HepG2 (cell line): ENCODE data around the gene QSOX2. TPM values are rescaled to one million over a fixed set of nuclear protein-coding genes. Genes with fewer than 3 reads are reported as not detected.

Source experiments
- ATAC-seq: fragments of 200-7000 bp; cut with Tn5 transposase; 3 replicates; pipeline ENCODE4 v1.9.1; 2020; ENCODE audit warnings: mild to moderate bottlenecking, moderate library complexity
- BruUV-seq: library from RNA; stranded (reverse); fragments of 400-500 nt; replicated peaks from 2 replicates; lab custom pipeline; 2021; lab: Mats Ljungman, UMichigan
- CTCF ChIA-PET: fragments of 300-600 bp; formaldehyde crosslinking; extraction: SDS; loops from one replicate; lab custom pipeline; 2021; ENCODE audit warnings: low total read pairs, inconsistent platforms, low intra/inter-chr PET ratio; lab: Yijun Ruan, JAX
- POLR2A ChIA-PET: fragments of 350-600 bp; sonication (Branson Sonifier 250); formaldehyde crosslinking; loops from one replicate; lab custom pipeline; 2020; ENCODE audit warnings: antibody characterized with exemption, inconsistent platforms; lab: Yijun Ruan, JAX
- DNase-seq: peaks from one replicate; pipeline ENCODE4 v3.0.0-alpha.2; 2015; ENCODE audit warnings: low spot score
- FAIRE-seq: peaks from 3 replicates; lab custom pipeline; 2011; peaks lifted over from hg19 to GRCh38; lab: Jason Lieb, UNC
- H2AFZ ChIP-seq: one replicate; pipeline ENCODE4 v1.6.1; 2011; ENCODE audit warnings: low read length, inconsistent platforms
- H3K27ac ChIP-seq: fragments of 300-600 bp; 3 replicates; pipeline ENCODE4 v1.8.0; 2011; ENCODE audit warnings: mixed run types, mild to moderate bottlenecking, mixed read lengths, low read length, inconsistent platforms; ENCODE audit not compliant: insufficient read depth; ENCODE audit errors: extremely low read length
- H3K27me3 ChIP-seq, 2 experiments: fragments of 200-600 bp in 1 of 2; 2 replicates in 1 of 2; 3 replicates in 1 of 2; pipeline versions ENCODE4 v1.6.0 to v1.8.0; 2011; ENCODE audit warnings: low read length in 2 of 2, mild to moderate bottlenecking in 2 of 2, moderate library complexity in 2 of 2, inconsistent platforms in 1 of 2; ENCODE audit not compliant: insufficient read depth in 2 of 2, control insufficient read depth in 1 of 2
- H3K36me3 ChIP-seq, 2 experiments: fragments of 200-600 bp in 1 of 2; replicated peaks in 1 of 2; 2 replicates in 1 of 2; 3 replicates in 1 of 2; pipeline versions ENCODE4 v1.5.1 to v1.8.0; 2011; ENCODE audit warnings: low read length in 2 of 2, inconsistent platforms in 1 of 2; ENCODE audit not compliant: insufficient read depth in 2 of 2, control insufficient read depth in 1 of 2
- H3K4me1 ChIP-seq: 2 replicates; pipeline ENCODE4 v1.5.1; 2012; ENCODE audit warnings: low read length, inconsistent platforms; ENCODE audit not compliant: insufficient read depth
- H3K4me2 ChIP-seq: 2 replicates; pipeline ENCODE4 v1.6.0; 2011; ENCODE audit warnings: low read depth, low read length, inconsistent platforms
- H3K4me3 ChIP-seq, 3 experiments: fragments of 200-600 bp in 1 of 3; sonication (generic), shearing (Covaris generic) in 1 of 3; replicated peaks in 1 of 3; 2 replicates each; pipeline ENCODE4 v1.5.1; 2011 to 2016; ENCODE audit warnings: low read length in 3 of 3, inconsistent platforms in 2 of 3, low read depth in 2 of 3, mild to moderate bottlenecking in 2 of 3, control low read depth in 1 of 3, mixed read lengths in 1 of 3; ENCODE audit not compliant: insufficient read depth in 1 of 3
- H3K79me2 ChIP-seq: one replicate; pipeline ENCODE4 v1.6.1; 2011; ENCODE audit warnings: low read length, inconsistent platforms; ENCODE audit not compliant: insufficient read depth
- H3K9ac ChIP-seq: 2 replicates; pipeline ENCODE4 v1.6.0; 2011; ENCODE audit warnings: mild to moderate bottlenecking, low read depth, low read length, inconsistent platforms; ENCODE audit not compliant: insufficient read depth
- H3K9me3 ChIP-seq: 2 replicates; pipeline ENCODE4 v1.5.1; 2012; ENCODE audit warnings: mild to moderate bottlenecking, low read length
- H4K20me1 ChIP-seq: 2 replicates; pipeline ENCODE4 v1.6.0; 2011; ENCODE audit warnings: inconsistent platforms, mild to moderate bottlenecking, low read length, moderate library complexity; ENCODE audit not compliant: insufficient read depth
- CHD4 ChIP-seq: fragments of 200-600 bp; sonication (generic); IDR thresholded peaks from 2 replicates; pipeline ENCODE4 v1.7.0; 2017; ENCODE audit warnings: mild to moderate bottlenecking, low read length, borderline replicate concordance
- GZF1 ChIP-seq: sonication (generic); formaldehyde crosslinking; IDR thresholded peaks from 2 replicates; pipeline ENCODE4 v1.5.1; 2020; ENCODE audit warnings: mild to moderate bottlenecking, missing genetic modification reagents
- MED1 ChIP-seq: sonication (generic); formaldehyde crosslinking; IDR thresholded peaks from 2 replicates; pipeline ENCODE4 v1.4.0; 2020; ENCODE audit warnings: missing genetic modification reagents
- SP5 ChIP-seq: IDR thresholded peaks from 2 replicates; pipeline ENCODE4 v1.6.1; 2016; ENCODE audit warnings: low read depth, borderline replicate concordance
- ZNF142 ChIP-seq: sonication (generic); formaldehyde crosslinking; IDR thresholded peaks from 2 replicates; pipeline ENCODE4 v1.4.0; 2020; ENCODE audit warnings: missing genetic modification reagents
- ZNF367 ChIP-seq: sonication (generic); formaldehyde crosslinking; IDR thresholded peaks from 2 replicates; pipeline ENCODE4 v1.4.0; 2020; ENCODE audit warnings: missing genetic modification reagents, borderline replicate concordance
- WGBS: methylation state at CpG from one replicate; pipeline ENCODE4 v1.1.6; 2017; ENCODE audit warnings: low lambda C conversion rate; 5-methylcytosine and 5-hydroxymethylcytosine counted together
- in situ Hi-C: cut with HindIII; loops from 2 replicates; pipeline ENCODE4 v1.10.0; 2017; ENCODE audit warnings: low pct_unique_long_range_greater_than_20kb; ENCODE audit not compliant: extremely low pct_ligation_motif_present
- intact Hi-C: fragments of 100-400 bp; cut with micrococcal nuclease; formaldehyde crosslinking; loops from one replicate; pipeline ENCODE4 v1.10.0; 2022; ENCODE audit not compliant: unreplicated experiment
- polyA plus RNA-seq, 8 experiments: library from polyadenylated mRNA; depleted of rRNA in 3 of 8; stranded (reverse) in 7 of 8; unstranded in 1 of 8; fragments of >200 nt; fragmentation: Illumina TruSeq in 4 of 8; extraction: Trizol in 4 of 8; gene quantifications; 2 replicates each; pipeline versions ENCODE4 v1.2.1 to v1.2.3, GENCODE V29; 2011 to 2016; ENCODE audit warnings: low read depth in 4 of 8, missing spikeins in 1 of 8, mixed read lengths in 1 of 8; ENCODE audit not compliant: insufficient read depth in 1 of 8
- total RNA-seq, 5 experiments: library from RNA; depleted of rRNA; stranded (reverse); fragments of >200 nt; fragmentation: Illumina TruSeq; extraction: Trizol; gene quantifications; 2 replicates each; pipeline ENCODE4 v1.2.3, GENCODE V29; 2016; ENCODE audit warnings: low read depth in 1 of 5

The QSOX2 gene
- total and polyA plus RNA-seq, 2 of the 13 experiments (the other 11 are each of a cell fraction or from before 2014, with no cell fraction given): 27.1 to 42.1 TPM

DNA sequence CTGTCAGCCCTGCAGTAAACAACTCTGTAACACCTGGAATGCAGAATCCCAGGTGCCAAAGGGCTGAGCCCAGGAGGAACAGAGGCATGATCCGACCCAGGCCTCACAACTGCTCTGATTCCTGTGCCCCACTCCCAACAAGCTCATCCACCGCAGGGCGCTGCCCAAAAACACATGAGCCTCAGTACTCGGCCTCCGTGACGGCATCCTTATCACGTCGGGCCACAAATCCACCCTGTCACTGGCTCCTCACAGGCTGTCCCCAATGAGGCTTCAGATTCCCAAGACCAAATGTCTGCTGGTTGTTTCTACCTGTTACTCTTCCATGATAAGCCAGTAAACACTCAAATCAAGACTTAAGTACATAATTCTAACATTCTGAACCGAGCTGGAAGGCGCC, 15.2 kb downstream of the QSOX2 start:
- no peak overlapping the region for H3K27ac ChIP-seq
- 98% methylated on average over 10 of the region's 10 CpGs for WGBS
- no peak for ATAC-seq

More for the DNA sequence above, 15.2 kb downstream of the QSOX2 start:
- in situ Hi-C loops: no loop called here
- no peaks in the 10 kb centered on the region for H3K4me1 ChIP-seq
- intact Hi-C loops: no loop called here
- H3K9ac ChIP-seq: no peak overlapping the region
- no peak overlapping the region for H3K4me2 ChIP-seq
- ChIA-PET POLR2A (no interaction called here), CTCF (no interaction called here)
- no peaks in the 10 kb centered on the region for H3K27me3 ChIP-seq
- no peak for TF ChIP-seq CHD4
- no peak for TF ChIP-seq SP5 (CRISPR knock-in tag)
- TF ChIP-seq ZNF142 (CRISPR knock-in tag): no peak
- TF ChIP-seq GZF1: no peak
- no peak for TF ChIP-seq MED1
- TF ChIP-seq ZNF367: no peak
- TF ChIP-seq, all 625 proteins: peak for 0
- Histone ChIP-seq H3K36me3 (peaks cover 26 to 55% of the 10 kb centered on the region in 2 experiments; a peak in 4 of 5 replicates), H3K4me3 (no peak overlapping the region), H3K79me2 (peaks cover 47% of the 10 kb centered on the region), H2AFZ (no peak overlapping the region), H3K9me3 (no peaks in the 10 kb centered on the region), H4K20me1 (peaks cover 62% of the 10 kb centered on the region)
- DNase-seq (no peak), FAIRE-seq (no peak)
- BruUV-seq: no TSS peak
